GM12874 (cell line): ENCODE results near the gene VAT1.

ENCODE experiments used
- CTCF ChIP-seq: IDR thresholded peaks from 2 replicates; pipeline ENCODE4 v1.5.1; 2011; ENCODE audit warnings: low read depth, mild to moderate bottlenecking, control low read depth, low read length, moderate library complexity; ENCODE audit not compliant: insufficient read depth

The VAT1 gene

GRCh38 chr17:43033948-43034881, 12.0 kb upstream of the VAT1 start:
- no peak for TF ChIP-seq CTCF

GRCh38 chr17:43031666-43032065, 9.5 kb upstream of the VAT1 start:
- TF ChIP-seq CTCF = no peak

GRCh38 chr17:43030137-43030767, 8.1 kb upstream of the VAT1 start:
- no peak for TF ChIP-seq CTCF

GRCh38 chr17:43028221-43028861, 6.2 kb upstream of the VAT1 start:
- TF ChIP-seq CTCF = no peak

GRCh38 chr17:43027091-43028032, 5.2 kb upstream of the VAT1 start:
- no peak for TF ChIP-seq CTCF

GRCh38 chr17:43026595-43026994, 4.4 kb upstream of the VAT1 start:
- no peak for TF ChIP-seq CTCF
